CD4-positive, alpha-beta T cell (primary cell): ENCODE data around the gene PPP2R5C. TPM values are rescaled to one million over a fixed set of nuclear protein-coding genes. Genes with fewer than 3 reads are reported as not detected.

Experiments used
- ATAC-seq: fragments of 200-7000 bp; cut with Tn5 transposase; one replicate; pipeline ENCODE4 v1.10.0; 2022; ENCODE audit warnings: mild to moderate bottlenecking; ENCODE audit not compliant: poor library complexity
- CTCF ChIA-PET: fragments of 350-600 bp; sonication (Branson Sonifier 250); formaldehyde crosslinking; loops from one replicate; lab custom pipeline; 2021; ENCODE audit warnings: antibody characterized with exemption, inconsistent platforms; lab: Charles Lee
- POLR2A ChIA-PET: fragments of 350-600 bp; sonication (Branson Sonifier 250); formaldehyde crosslinking; loops from one replicate; lab custom pipeline; 2021; ENCODE audit warnings: antibody characterized with exemption, inconsistent platforms; lab: Charles Lee
- DNase-seq, 14 experiments: peaks; one replicate each; pipeline ENCODE4 v3.0.0-alpha.2; 2013 to 2020; ENCODE audit warnings: mixed read lengths in 2 of 14
- H3K27ac ChIP-seq, 2 donors: one replicate each; pipeline versions ENCODE4 v1.5.1 to v1.7.0; 2013; ENCODE audit warnings: low read length in 2 of 2, low read depth in 1 of 2, mild to moderate bottlenecking in 1 of 2
- H3K27me3 ChIP-seq, 2 experiments: 1 replicate in 1 of 2; 2 replicates in 1 of 2; pipeline versions ENCODE4 v1.6.1 to v1.7.0; 2013; ENCODE audit warnings: low read length in 2 of 2, control low read depth in 1 of 2, mild to moderate bottlenecking in 1 of 2, moderate library complexity in 1 of 2; ENCODE audit not compliant: insufficient read depth in 2 of 2, control insufficient read depth in 1 of 2
- H3K36me3 ChIP-seq: one replicate; pipeline ENCODE4 v1.6.1; 2013; ENCODE audit warnings: low read length, control low read depth; ENCODE audit not compliant: insufficient read depth
- H3K4me1 ChIP-seq: one replicate; pipeline ENCODE4 v1.6.1; 2013; ENCODE audit warnings: low read length, control low read depth; ENCODE audit not compliant: insufficient read depth
- H3K4me3 ChIP-seq: one replicate; pipeline ENCODE4 v1.5.1; 2013; ENCODE audit warnings: mild to moderate bottlenecking, low read length, moderate library complexity
- H3K9me3 ChIP-seq, 2 experiments: 1 replicate in 1 of 2; 2 replicates in 1 of 2; pipeline versions ENCODE4 v1.6.1 to v1.7.0; 2013; ENCODE audit warnings: low read length in 2 of 2, mild to moderate bottlenecking in 2 of 2, control low read depth in 1 of 2, moderate library complexity in 1 of 2; ENCODE audit not compliant: control insufficient read depth in 1 of 2, insufficient read depth in 1 of 2
- H3K27ac Mint-ChIP-seq: one replicate; pipeline ENCODE4 v1.8.0; 2020; ENCODE audit warnings: mixed read lengths
- H3K27me3 Mint-ChIP-seq: one replicate; pipeline ENCODE4 v1.8.0; 2021; ENCODE audit warnings: mixed read lengths
- H3K36me3 Mint-ChIP-seq: one replicate; pipeline ENCODE4 v1.8.0; 2021; ENCODE audit warnings: low read depth, mixed read lengths
- H3K4me1 Mint-ChIP-seq: one replicate; pipeline ENCODE4 v1.8.0; 2021; ENCODE audit warnings: low read depth, mixed read lengths
- H3K4me3 Mint-ChIP-seq: one replicate; pipeline ENCODE4 v1.8.0; 2020; ENCODE audit warnings: mild to moderate bottlenecking, mixed read lengths
- H3K9me3 Mint-ChIP-seq: one replicate; pipeline ENCODE4 v1.8.0; 2020; ENCODE audit warnings: mixed read lengths
- intact Hi-C, 2 experiments: fragments of 100-400 bp; cut with DNase I in 1 of 2; cut with micrococcal nuclease in 1 of 2; formaldehyde crosslinking; loops; one replicate each; pipeline versions ENCODE4 v1.15.1 to v1.9.0; 2023 to 2025; cut with DNase I, micrococcal nuclease
- total RNA-seq, 174 experiments: library from RNA in 2 of 174; stranded (reverse) in 2 of 174; gene quantifications; one replicate each; pipeline ENCODE4 v1.2.3 and lab custom pipeline; 2021 to 2026
- TF ChIP-seq, protein P1 (sequence below): fragments of 200-600 bp; IDR thresholded peaks from one replicate; pipeline ENCODE4 v1.8.0; 2022; ENCODE audit warnings: antibody characterized with exemption, mild to moderate bottlenecking

The PPP2R5C gene
- total RNA-seq, 2 experiments from 2014 or later, result 463 to 487 TPM

DNA sequence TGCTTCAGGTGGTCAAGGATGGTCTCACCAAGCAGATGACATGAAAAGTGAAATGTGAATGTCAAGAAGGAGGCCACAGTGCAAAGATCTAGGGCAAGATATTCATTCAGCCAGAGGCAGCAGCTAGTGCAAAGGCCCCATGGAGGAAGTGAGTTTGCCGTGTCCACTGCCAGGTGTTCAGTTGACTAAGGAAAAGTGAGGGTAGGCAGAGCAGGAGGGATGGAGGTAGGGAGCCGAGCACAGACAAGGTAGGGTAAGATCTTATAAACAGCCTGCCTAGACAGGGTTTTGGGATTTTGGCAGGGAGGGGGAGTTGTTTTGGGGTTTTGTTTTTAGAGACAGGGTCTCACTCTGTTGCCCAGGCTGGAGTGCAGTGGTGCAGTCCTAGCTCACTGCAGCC lies 11.9 kb downstream of the PPP2R5C start:
- H3K27me3 Mint-ChIP-seq, result no peaks in the 10 kb centered on the region
- no peaks in the 10 kb centered on the region for H3K9me3 Mint-ChIP-seq
- CTCF ChIA-PET, result interaction anchor here (6.9 kb wide), 1 partner anchor 67 kb away, joined by 72 read pairs; no protein-coding TSS in a partner anchor
- H3K36me3 Mint-ChIP-seq, result peaks cover 15% of the 10 kb centered on the region
- peaks cover 42% of the 10 kb centered on the region for H3K4me1 Mint-ChIP-seq
- ATAC-seq, result no peak
- Histone ChIP-seq H3K4me3 (no peak overlapping the region), H3K27ac (no peak overlapping the region), H3K36me3 (no peaks in the 10 kb centered on the region), H3K27me3 (no peaks in the 10 kb centered on the region), H3K9me3 (no peaks in the 10 kb centered on the region), H3K4me1 (peaks cover 11% of the 10 kb centered on the region)
- intact Hi-C loops, result loop anchor here (5.0 kb wide), 3 partner anchors 34 to 189 kb away; partner anchors contain the start of gene DYNC1H1 (in 1 of the 2)
- H3K27ac Mint-ChIP-seq, result no peak overlapping the region
- H3K4me3 Mint-ChIP-seq, result no peak overlapping the region
- TF ChIP-seq, protein P1, sequence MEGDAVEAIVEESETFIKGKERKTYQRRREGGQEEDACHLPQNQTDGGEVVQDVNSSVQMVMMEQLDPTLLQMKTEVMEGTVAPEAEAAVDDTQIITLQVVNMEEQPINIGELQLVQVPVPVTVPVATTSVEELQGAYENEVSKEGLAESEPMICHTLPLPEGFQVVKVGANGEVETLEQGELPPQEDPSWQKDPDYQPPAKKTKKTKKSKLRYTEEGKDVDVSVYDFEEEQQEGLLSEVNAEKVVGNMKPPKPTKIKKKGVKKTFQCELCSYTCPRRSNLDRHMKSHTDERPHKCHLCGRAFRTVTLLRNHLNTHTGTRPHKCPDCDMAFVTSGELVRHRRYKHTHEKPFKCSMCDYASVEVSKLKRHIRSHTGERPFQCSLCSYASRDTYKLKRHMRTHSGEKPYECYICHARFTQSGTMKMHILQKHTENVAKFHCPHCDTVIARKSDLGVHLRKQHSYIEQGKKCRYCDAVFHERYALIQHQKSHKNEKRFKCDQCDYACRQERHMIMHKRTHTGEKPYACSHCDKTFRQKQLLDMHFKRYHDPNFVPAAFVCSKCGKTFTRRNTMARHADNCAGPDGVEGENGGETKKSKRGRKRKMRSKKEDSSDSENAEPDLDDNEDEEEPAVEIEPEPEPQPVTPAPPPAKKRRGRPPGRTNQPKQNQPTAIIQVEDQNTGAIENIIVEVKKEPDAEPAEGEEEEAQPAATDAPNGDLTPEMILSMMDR, result no peak
- DNase-seq, result no peak
- POLR2A ChIA-PET, result interaction anchor here (0.9 to 5.0 kb wide), 2 partner anchors 37 to 52 kb away, joined by 5 to 73 read pairs; no protein-coding TSS in a partner anchor

DNA sequence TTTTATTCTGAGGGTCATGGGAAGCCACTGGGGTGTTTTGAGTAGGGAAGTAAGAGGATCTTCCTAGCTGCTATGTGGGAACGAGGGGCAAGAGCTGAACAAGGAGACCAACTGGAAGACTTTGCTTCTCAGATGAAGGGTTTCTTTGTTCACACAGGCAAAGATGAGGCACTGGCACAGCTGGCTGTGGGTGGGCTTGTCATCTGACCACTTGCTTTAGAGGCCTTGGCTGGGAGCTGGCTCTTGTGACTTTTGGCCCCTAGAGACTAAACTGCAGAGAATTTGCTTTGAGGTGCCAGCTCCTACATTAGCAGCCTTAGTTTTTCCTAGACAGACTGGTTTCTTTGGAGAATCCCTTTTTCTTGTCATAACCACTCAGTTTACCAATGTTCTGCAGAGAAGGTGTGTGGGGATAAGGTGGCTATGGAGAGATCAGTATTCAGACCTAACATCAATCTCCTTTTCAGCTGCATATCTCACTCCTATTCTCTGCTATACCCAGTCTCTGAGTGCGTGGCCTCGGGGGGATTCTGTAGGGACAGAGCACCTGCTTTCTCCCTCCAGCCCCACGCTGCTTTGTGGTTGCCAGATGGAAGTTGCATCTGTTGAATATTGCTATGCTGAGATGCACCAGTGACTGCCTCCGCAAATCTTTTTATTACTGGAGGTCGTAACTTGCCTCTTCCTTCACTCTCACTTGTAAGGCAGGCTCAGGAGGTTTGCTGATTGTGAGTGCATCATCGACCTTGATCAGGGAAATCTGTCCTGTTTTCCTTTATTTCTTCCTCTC lies 12.7 kb downstream of the PPP2R5C start:
- no peaks in the 10 kb centered on the region for H3K36me3 ChIP-seq
- peaks cover 45% of the 10 kb centered on the region for H3K4me1 Mint-ChIP-seq
- POLR2A ChIA-PET, result interaction anchor here (0.7 to 5.0 kb wide), 3 partner anchors 36 to 67 kb away, joined by 3 to 73 read pairs (median 5); no protein-coding TSS in a partner anchor
- no peaks in the 10 kb centered on the region for H3K9me3 ChIP-seq
- no peak for DNase-seq
- H3K9me3 Mint-ChIP-seq, result no peaks in the 10 kb centered on the region
- peaks cover 13% of the 10 kb centered on the region for H3K36me3 Mint-ChIP-seq
- H3K4me3 ChIP-seq, result no peak overlapping the region
- no peak overlapping the region for H3K4me3 Mint-ChIP-seq
- H3K27ac ChIP-seq, result no peak overlapping the region
- H3K4me1 ChIP-seq, result peaks cover 11% of the 10 kb centered on the region
- intact Hi-C loops, result loop anchor here (2.0 to 5.0 kb wide), 4 partner anchors 33 to 188 kb away; partner anchors contain the start of gene DYNC1H1 (in 1 of the 2)
- no peak for ATAC-seq
- H3K27ac Mint-ChIP-seq, result no peak overlapping the region
- CTCF ChIA-PET, result no interaction called here
- TF ChIP-seq, protein P1, result no peak
- H3K27me3 Mint-ChIP-seq, result no peaks in the 10 kb centered on the region
- no peaks in the 10 kb centered on the region for H3K27me3 ChIP-seq

DNA sequence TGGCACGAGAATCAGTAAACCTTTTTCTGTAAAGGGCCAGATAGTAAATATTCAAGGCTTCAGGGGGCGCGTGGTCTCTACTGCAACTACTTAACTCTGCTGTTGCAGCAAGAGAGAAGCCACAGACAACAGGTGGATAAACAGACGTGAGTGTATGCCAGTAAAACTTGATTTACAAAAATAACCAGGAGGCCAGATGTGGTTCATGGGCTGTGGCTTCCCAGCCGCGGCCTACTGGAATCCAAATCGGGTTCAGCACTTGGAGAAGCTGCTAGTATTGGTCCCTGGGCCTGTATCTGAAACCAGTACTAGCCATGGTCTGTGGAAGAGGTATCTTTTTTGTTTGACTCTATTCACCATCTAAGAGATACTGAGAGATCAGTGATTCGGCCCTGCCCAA lies 13.3 kb downstream of the PPP2R5C start:
- no peaks in the 10 kb centered on the region for H3K36me3 ChIP-seq
- Mint-ChIP-seq H3K4me1 (peaks cover 48% of the 10 kb centered on the region), H3K9me3 (no peaks in the 10 kb centered on the region), H3K36me3 (peaks cover 13% of the 10 kb centered on the region), H3K27me3 (no peaks in the 10 kb centered on the region), H3K27ac (no peak overlapping the region), H3K4me3 (no peak overlapping the region)
- ATAC-seq, result no peak
- H3K4me3 ChIP-seq, result no peak overlapping the region
- H3K27ac ChIP-seq, result no peak overlapping the region
- intact Hi-C loops, result loop anchor here (2.0 to 5.0 kb wide), 4 partner anchors 32 to 187 kb away; partner anchors contain the start of gene DYNC1H1 (in 1 of the 2)
- DNase-seq, result no peak
- H3K4me1 ChIP-seq, result peaks cover 11% of the 10 kb centered on the region
- POLR2A ChIA-PET, result interaction anchor here (0.7 to 5.0 kb wide), 3 partner anchors 35 to 68 kb away, joined by 3 to 73 read pairs (median 3); no protein-coding TSS in a partner anchor
- TF ChIP-seq, protein P1, result no peak
- CTCF ChIA-PET, result no interaction called here
- no peaks in the 10 kb centered on the region for H3K27me3 ChIP-seq
- H3K9me3 ChIP-seq, result no peaks in the 10 kb centered on the region
